Stimulated activated CD4-positive, alpha-beta T cell treated with anti-CD3 and anti-CD28 coated beads, Interleukin-2, amount 100 ng/mL, for 48 hours (primary cell): Measurements from ENCODE around the gene LPIN1.
"Not testable (repeated sequence)": the region's sequence is repeated elsewhere in the genome, so short reads cannot be mapped to it uniquely, and the experiment has no call there.

ENCODE experiments used
- DNase-seq, 2 donors: peaks; one replicate each; pipeline ENCODE4 v3.0.0-alpha.2; 2020

Gene LPIN1

GRCh38 chr2:11787991-11788390 is 41.6 kb downstream of the LPIN1 start:
- no peak for DNase-seq

- DNase-seq = no peak
Observed at GRCh38 chr2:11788461-11789124, 42.2 kb downstream of the LPIN1 start.

- no peak for DNase-seq
Observed at GRCh38 chr2:11789243-11789642, 42.8 kb downstream of the LPIN1 start.

- no peak for DNase-seq
Observed at GRCh38 chr2:11790228-11790627, 43.8 kb downstream of the LPIN1 start.

GRCh38 chr2:11795590-11795989 is 49.2 kb downstream of the LPIN1 start:
- DNase-seq = no peak

GRCh38 chr2:11796190-11797171 is 50.0 kb downstream of the LPIN1 start:
- DNase-seq = no peak

GRCh38 chr2:11797846-11798245 is 51.4 kb downstream of the LPIN1 start:
- DNase-seq = no peak

- no peak for DNase-seq
Observed at GRCh38 chr2:11798701-11799435, 52.4 kb downstream of the LPIN1 start.

GRCh38 chr2:11799826-11800225 is 53.4 kb downstream of the LPIN1 start:
- no peak for DNase-seq

GRCh38 chr2:11802782-11803191 is 56.4 kb downstream of the LPIN1 start:
- DNase-seq = no peak

- no peak for DNase-seq
Observed at GRCh38 chr2:11805024-11805423, 58.6 kb downstream of the LPIN1 start.

- no peak for DNase-seq
Observed at GRCh38 chr2:11805920-11806319, 59.5 kb downstream of the LPIN1 start.

- DNase-seq = no peak
Observed at GRCh38 chr2:11807156-11808015, 61.0 kb downstream of the LPIN1 start.

- DNase-seq = no peak
Observed at GRCh38 chr2:11808016-11808400, 61.6 kb downstream of the LPIN1 start.

- DNase-seq = no peak
Observed at GRCh38 chr2:11809586-11810236, 63.3 kb downstream of the LPIN1 start.

- no peak for DNase-seq
Observed at GRCh38 chr2:11810237-11810977, 64.0 kb downstream of the LPIN1 start.

GRCh38 chr2:11811036-11811654 is 64.7 kb downstream of the LPIN1 start:
- no peak for DNase-seq

GRCh38 chr2:11812466-11813248 is 66.2 kb downstream of the LPIN1 start:
- no peak for DNase-seq

- not testable (repeated sequence) for DNase-seq
Observed at GRCh38 chr2:11813345-11813744, 66.9 kb downstream of the LPIN1 start.

GRCh38 chr2:11813951-11814350 is 67.5 kb downstream of the LPIN1 start:
- DNase-seq = no peak
